Omental fat pad (tissue), 4 donors: Measurements from ENCODE around the gene PPA1. TPM values are rescaled to one million over a fixed set of nuclear protein-coding genes. Genes with fewer than 3 reads are reported as not detected.

ENCODE experiments used
- ATAC-seq: fragments of 150-250 bp; one replicate; pipeline ENCODE4 v1.9.1; 2016; ENCODE audit warnings: mild to moderate bottlenecking, moderate library complexity; ENCODE audit not compliant: low FRiP score
- DNase-seq: peaks from one replicate; pipeline ENCODE4 v3.0.0-alpha.2; 2019; ENCODE audit warnings: low spot score
- total RNA-seq, 4 donors: library from RNA; depleted of rRNA; stranded (reverse); fragments of >200 nt; gene quantifications; one replicate each; pipeline ENCODE4 v1.1.0, GENCODE V29; 2016
- TF ChIP-seq, protein P1 (sequence below), 3 donors: fragments of 450-650 bp; IDR thresholded peaks; one replicate each; pipeline ENCODE4 v1.5.1; 2016 to 2017; ENCODE audit warnings: antibody characterized with exemption in 3 of 3, mild to moderate bottlenecking in 3 of 3, moderate library complexity in 2 of 3

PPA1 gene
- total RNA-seq, 4 donors from 2014 or later = 92.4 to 331 (median 217) TPM

DNA sequence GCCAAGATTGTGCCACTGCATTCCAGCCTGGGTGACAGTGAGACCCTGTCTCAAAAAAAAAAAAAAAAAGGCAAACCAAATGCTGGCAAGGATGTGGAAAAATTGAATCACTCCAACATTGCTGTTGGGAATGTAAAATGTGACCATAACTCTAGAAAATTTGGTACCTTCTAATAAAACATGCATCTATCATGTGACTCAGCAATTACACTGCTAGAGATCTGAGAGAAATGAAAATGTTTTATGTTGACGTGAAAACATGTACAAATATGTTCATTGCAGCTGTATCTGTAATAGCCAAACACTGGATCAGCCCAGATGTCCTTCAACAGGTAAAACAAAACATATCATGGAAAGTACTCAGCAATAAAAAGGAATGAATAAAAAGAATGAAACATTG, 32.1 kb downstream of the PPA1 start:
- DNase-seq (no peak), ATAC-seq (no peak)
- TF ChIP-seq, protein P1, sequence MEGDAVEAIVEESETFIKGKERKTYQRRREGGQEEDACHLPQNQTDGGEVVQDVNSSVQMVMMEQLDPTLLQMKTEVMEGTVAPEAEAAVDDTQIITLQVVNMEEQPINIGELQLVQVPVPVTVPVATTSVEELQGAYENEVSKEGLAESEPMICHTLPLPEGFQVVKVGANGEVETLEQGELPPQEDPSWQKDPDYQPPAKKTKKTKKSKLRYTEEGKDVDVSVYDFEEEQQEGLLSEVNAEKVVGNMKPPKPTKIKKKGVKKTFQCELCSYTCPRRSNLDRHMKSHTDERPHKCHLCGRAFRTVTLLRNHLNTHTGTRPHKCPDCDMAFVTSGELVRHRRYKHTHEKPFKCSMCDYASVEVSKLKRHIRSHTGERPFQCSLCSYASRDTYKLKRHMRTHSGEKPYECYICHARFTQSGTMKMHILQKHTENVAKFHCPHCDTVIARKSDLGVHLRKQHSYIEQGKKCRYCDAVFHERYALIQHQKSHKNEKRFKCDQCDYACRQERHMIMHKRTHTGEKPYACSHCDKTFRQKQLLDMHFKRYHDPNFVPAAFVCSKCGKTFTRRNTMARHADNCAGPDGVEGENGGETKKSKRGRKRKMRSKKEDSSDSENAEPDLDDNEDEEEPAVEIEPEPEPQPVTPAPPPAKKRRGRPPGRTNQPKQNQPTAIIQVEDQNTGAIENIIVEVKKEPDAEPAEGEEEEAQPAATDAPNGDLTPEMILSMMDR (IDR thresholded peaks at IDR 0.05) = no peak

- ATAC-seq (no peak), DNase-seq (no peak)
- TF ChIP-seq, protein P1 (IDR thresholded peaks at IDR 0.05) = no peak
Measured at GRCh38 chr10:70198696-70199466, 34.3 kb downstream of the PPA1 start.

DNA sequence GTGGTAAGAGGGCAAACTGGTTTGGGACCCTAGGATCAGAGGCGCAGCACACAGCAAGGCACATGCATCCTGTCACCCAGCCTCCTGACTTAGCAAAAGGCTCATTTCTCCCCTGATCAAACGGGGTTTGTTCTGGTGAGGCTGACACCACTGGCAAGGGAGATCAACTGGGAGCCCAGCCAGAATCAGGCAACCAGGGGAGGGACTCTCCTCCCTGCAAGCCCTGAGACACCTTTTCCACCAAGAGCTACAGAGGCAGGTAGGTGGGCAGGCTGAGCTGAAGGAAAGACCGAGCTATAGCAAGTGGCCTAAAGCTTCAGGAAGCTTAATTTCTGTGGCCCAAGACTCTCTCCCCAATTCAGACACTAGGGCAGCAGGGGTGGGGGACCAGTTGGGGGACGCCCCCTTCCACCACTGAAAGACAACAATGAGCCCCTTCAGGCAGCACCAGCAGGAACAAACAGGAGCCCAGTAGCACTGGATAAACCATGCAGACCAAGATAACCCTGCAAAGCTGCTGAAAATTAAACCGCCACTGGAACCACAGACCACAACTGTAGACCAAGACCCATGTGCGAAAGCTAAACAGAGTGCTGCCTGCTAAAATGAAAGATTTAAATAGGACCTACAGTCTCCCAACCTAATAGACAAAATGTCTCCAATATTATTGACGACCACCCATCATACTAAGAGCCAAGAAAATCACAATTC, 35.8 kb downstream of the PPA1 start:
- TF ChIP-seq, protein P1 (IDR thresholded peaks at IDR 0.05) = no peak
- no peak for DNase-seq
- ATAC-seq = no peak

DNA sequence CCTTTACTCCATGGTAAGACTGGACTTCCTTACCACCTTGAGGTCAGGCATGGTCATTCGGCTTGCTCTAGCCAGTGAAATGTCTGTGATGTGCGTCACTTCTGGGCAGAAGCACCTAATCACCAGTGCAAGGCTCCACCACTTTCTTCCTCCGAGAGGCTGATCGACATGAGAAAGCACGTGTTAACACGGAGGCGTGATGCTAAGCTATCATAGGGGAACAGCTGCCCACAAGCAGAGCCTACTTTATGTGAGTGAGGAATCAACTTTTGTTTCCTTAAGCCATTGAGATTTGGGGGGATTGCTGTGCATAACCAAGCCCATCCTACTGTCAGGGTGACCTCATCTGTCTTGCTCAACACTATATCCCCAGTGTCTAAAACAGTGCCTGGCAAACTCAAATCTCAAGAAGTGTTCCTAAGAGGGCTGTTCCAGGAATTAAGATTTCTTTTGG, 39.8 kb downstream of the PPA1 start:
- ATAC-seq = peak; percentile 54
- TF ChIP-seq, protein P1 (IDR thresholded peaks at IDR 0.05) = no peak
- no peak for DNase-seq

GRCh38 chr10:70192326-70192968, 40.8 kb downstream of the PPA1 start:
- ATAC-seq = peak; percentile 26
- TF ChIP-seq, protein P1 (IDR thresholded peaks at IDR 0.05) = no peak

GRCh38 chr10:70191972-70192305, 41.3 kb downstream of the PPA1 start:
- TF ChIP-seq, protein P1 (IDR thresholded peaks at IDR 0.05) = no peak
- peak; percentile 85 for ATAC-seq
- no peak for DNase-seq

More at GRCh38 chr10:70192326-70192968, 40.8 kb downstream of the PPA1 start:
- no peak for DNase-seq
